Neural progenitor cell (in vitro differentiated cells): ENCODE data around the gene NOB1.

Experiments
- CTCF ChIP-seq: fragments of 200-600 bp; sonication (generic); IDR thresholded peaks from 2 replicates; pipeline ENCODE4 v1.5.1; 2017; ENCODE audit warnings: antibody characterized with exemption, mild to moderate bottlenecking
- EZH2phosphoT487 ChIP-seq: fragments of 200-600 bp; sonication (generic); IDR thresholded peaks from 2 replicates; pipeline ENCODE4 v1.6.1; 2017; ENCODE audit warnings: antibody characterized with exemption

- no peak for TF ChIP-seq EZH2phosphoT487
- no peak for TF ChIP-seq CTCF
Observed at GRCh38 chr16:69706975-69707340, 47.8 kb downstream of the NOB1 start.
